ENCODE measurements around the gene LMX1A.

- TF ChIP-seq CTCF (IDR thresholded peaks at IDR 0.05), result no peak
- TF ChIP-seq POLR2A (IDR thresholded peaks at IDR 0.05), result no peak
Measured at GRCh38 chr1:165354739-165355138, 1.8 kb downstream of the LMX1A start.

Measured in right lobe of liver (tissue), 4 donors.